Lung microvascular endothelial cell (primary cell): ENCODE results near the gene KLC4. TPM values are rescaled to one million over a fixed set of nuclear protein-coding genes. Genes with fewer than 3 reads are reported as not detected.
A peak's percentile ranks its signal among the peaks of the same experiment; 100 is the strongest.
"Not testable (repeated sequence)": the region's sequence is repeated elsewhere in the genome, so short reads cannot be mapped to it uniquely, and the experiment has no call there.

Source experiments
- DNase-seq, 2 donors: peaks; one replicate each; pipeline versions ENCODE4 v3.0.0 to v3.0.0-alpha.2; 2010; ENCODE audit warnings: low read depth in 2 of 2
- total RNA-seq: library from RNA; depleted of rRNA; stranded (reverse); fragments of >200 nt; gene quantifications from 2 replicates; pipeline ENCODE4 v1.2.1, GENCODE V29; 2014

The KLC4 gene
- total RNA-seq, 1 donor from 2014 or later, result 19.2 TPM

- no peak for DNase-seq
Observed at GRCh38 chr6:43035495-43036194, 23.8 kb upstream of the KLC4 start.

GRCh38 chr6:43036712-43037111 is 22.7 kb upstream of the KLC4 start:
- no peak for DNase-seq

GRCh38 chr6:43037197-43037596 is 22.2 kb upstream of the KLC4 start:
- DNase-seq, result no peak

- no peak for DNase-seq
Observed at GRCh38 chr6:43037706-43038105, 21.7 kb upstream of the KLC4 start.

- DNase-seq, result no peak
Observed at GRCh38 chr6:43038727-43039126, 20.7 kb upstream of the KLC4 start.

- no peak for DNase-seq
Observed at GRCh38 chr6:43040542-43041257, 18.7 kb upstream of the KLC4 start.

- not testable (repeated sequence) for DNase-seq
Observed at GRCh38 chr6:43041475-43041874, 18.0 kb upstream of the KLC4 start.

GRCh38 chr6:43043310-43043709 is 16.1 kb upstream of the KLC4 start:
- DNase-seq, result no peak

GRCh38 chr6:43045371-43045930 is 14.0 kb upstream of the KLC4 start:
- no peak for DNase-seq

GRCh38 chr6:43047998-43048397 is 11.4 kb upstream of the KLC4 start:
- no peak for DNase-seq

GRCh38 chr6:43050981-43051380 is 8.4 kb upstream of the KLC4 start:
- no peak for DNase-seq

GRCh38 chr6:43052225-43052841 is 7.1 kb upstream of the KLC4 start:
- DNase-seq, result no peak

- peak in 1 of 2 donors; percentile 41 for DNase-seq
Observed at GRCh38 chr6:43052842-43053544, 6.4 kb upstream of the KLC4 start.

GRCh38 chr6:43053545-43054205 is 5.8 kb upstream of the KLC4 start, which contains the start of gene CUL7:
Gene CUL7 (minus strand): TSS chr6:43053851. CDS start chr6:43052788, 1,063 bp downstream.
- peak; percentile 90 to 92 for DNase-seq

GRCh38 chr6:43054206-43054943 is 5.1 kb upstream of the KLC4 start:
- DNase-seq, result peak in 1 of 2 donors; percentile 89

- no peak for DNase-seq
Observed at GRCh38 chr6:43055966-43056365, 3.5 kb upstream of the KLC4 start.

GRCh38 chr6:43058531-43058930 is 900 bp upstream of the KLC4 start:
- DNase-seq, result no peak

GRCh38 chr6:43060034-43060754 is 763 bp downstream of the KLC4 start:
- DNase-seq, result no peak

- DNase-seq, result no peak
Observed at GRCh38 chr6:43060755-43061633, 1.6 kb downstream of the KLC4 start.
